ENCODE results near the gene TMPRSS2.
A peak's percentile ranks its signal among the peaks of the same experiment; 100 is the strongest.
"Not testable (repeated sequence)": the region's sequence is repeated elsewhere in the genome, so short reads cannot be mapped to it uniquely, and the experiment has no call there.

Gene TMPRSS2

GRCh38 chr21:41423305-41423636, 84.7 kb downstream of the TMPRSS2 start:
- not testable (repeated sequence) for H3K4me3 ChIP-seq (ENCODE audit: low read depth, low read length); H3K9me3 ChIP-seq (ENCODE audit: control insufficient read depth, insufficient read depth, low read depth, low read length); H3K36me3 ChIP-seq (ENCODE audit: control insufficient read depth, insufficient read depth, low read length); H3K9ac ChIP-seq (ENCODE audit: low read length); H3K27ac ChIP-seq (ENCODE audit: low read depth, low read length)
- peaks cover 52% of the 10 kb centered on the region for H3K27me3 ChIP-seq (ENCODE audit: control insufficient read depth, insufficient read depth, low read length)
- H3K4me1 ChIP-seq (ENCODE audit: control insufficient read depth, insufficient read depth, low read length), result peaks cover 12% of the 10 kb centered on the region; the same call in 1 of the 2 replicates

- Histone ChIP-seq H3K4me3 (ENCODE audit: low read depth, low read length) (no peak overlapping the region), H3K36me3 (ENCODE audit: control insufficient read depth, insufficient read depth, low read length) (no peaks in the 10 kb centered on the region), H3K27ac (ENCODE audit: low read depth, low read length) (no peak overlapping the region), H3K9ac (ENCODE audit: low read length) (no peak overlapping the region), H3K4me1 (ENCODE audit: control insufficient read depth, insufficient read depth, low read length) (peaks cover 12% of the 10 kb centered on the region; the same call in 1 of the 2 replicates), H3K9me3 (ENCODE audit: control insufficient read depth, insufficient read depth, low read depth, low read length) (peaks cover 3% of the 10 kb centered on the region; the same call in 1 of the 2 replicates), H3K27me3 (ENCODE audit: control insufficient read depth, insufficient read depth, low read length) (peaks cover 47% of the 10 kb centered on the region)
Measured at GRCh38 chr21:41422546-41423304, 85.2 kb downstream of the TMPRSS2 start.

DNA sequence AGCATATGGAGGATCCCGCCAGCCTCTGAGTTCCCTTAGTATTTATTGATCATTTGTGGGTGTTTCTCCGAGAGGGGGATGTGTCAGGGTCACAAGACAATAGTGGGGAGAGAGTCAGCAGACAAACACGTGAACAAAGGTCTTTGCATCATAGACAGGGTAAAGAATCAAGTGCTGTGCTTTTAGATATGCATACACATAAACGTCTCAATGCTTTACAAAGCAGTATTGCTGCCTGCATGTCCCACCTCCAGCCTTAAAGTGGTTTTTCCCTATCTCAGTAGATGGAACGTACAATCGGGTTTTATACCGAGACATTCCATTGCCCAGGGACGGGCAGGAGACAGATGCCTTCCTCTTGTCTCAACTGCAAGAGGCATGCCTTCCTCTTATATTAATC, 87.0 kb downstream of the TMPRSS2 start:
- H3K9ac ChIP-seq (ENCODE audit: low read length); H3K27ac ChIP-seq (ENCODE audit: low read depth, low read length); H3K4me3 ChIP-seq (ENCODE audit: low read depth, low read length); H3K36me3 ChIP-seq (ENCODE audit: control insufficient read depth, insufficient read depth, low read length); H3K9me3 ChIP-seq (ENCODE audit: control insufficient read depth, insufficient read depth, low read depth, low read length): not testable (repeated sequence)
- H3K4me1 ChIP-seq (ENCODE audit: control insufficient read depth, insufficient read depth, low read length), result peaks cover 12% of the 10 kb centered on the region; the same call in 1 of the 2 replicates
- peaks cover 29% of the 10 kb centered on the region for H3K27me3 ChIP-seq (ENCODE audit: control insufficient read depth, insufficient read depth, low read length)

DNA sequence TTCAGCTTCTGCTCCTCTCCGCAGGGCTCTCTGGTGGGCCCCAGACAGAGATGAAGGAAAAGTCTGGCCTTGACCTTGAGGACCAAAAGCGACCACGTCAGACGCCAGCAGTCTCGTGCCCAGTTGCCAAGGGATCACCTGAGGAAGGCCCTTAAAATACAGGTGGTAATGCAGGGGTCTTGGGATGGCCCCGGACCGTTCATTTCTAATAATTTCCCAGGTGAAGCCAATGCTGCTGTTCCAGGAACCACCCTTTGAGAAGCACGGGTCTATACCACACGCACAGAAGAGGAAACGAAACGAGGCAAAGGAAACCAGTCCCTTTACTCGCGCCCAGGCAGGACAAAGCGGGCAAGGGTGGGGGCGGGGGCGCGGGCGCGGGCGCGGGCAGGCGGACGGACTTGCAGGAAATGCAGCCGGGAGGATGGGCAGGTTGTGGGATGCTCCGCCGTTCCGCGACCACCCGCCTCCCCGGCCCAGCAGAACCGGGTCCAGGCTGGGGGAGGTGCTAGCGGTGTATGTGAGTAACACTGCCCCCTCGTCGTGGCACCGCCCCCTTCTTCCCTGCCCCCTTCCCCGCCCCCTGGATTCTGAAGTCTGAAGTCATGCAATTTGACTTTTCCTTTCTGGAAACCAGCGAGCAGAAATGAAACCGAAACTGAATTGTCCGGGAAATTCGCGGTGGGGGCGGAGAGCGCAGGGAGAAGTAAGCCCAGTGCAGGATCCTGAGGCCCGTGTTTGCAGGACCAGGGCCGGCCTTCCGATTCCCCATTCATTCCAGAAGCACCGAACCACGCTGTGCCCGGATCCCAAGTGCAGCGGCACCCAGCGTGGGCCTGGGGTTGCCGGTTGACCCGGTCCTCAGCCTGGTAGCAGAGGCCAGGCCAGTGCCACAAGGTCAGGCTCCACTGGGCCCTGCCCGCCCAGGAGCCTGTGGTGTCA, 87.8 kb downstream of the TMPRSS2 start:
- Histone ChIP-seq H3K36me3 (ENCODE audit: control insufficient read depth, insufficient read depth, low read length) (no peaks in the 10 kb centered on the region), H3K9ac (ENCODE audit: low read length) (peak overlapping the region; percentile 69), H3K4me1 (ENCODE audit: control insufficient read depth, insufficient read depth, low read length) (peaks cover 9% of the 10 kb centered on the region; the same call in 1 of the 2 replicates), H3K9me3 (ENCODE audit: control insufficient read depth, insufficient read depth, low read depth, low read length) (peaks cover 4% of the 10 kb centered on the region; the same call in 1 of the 2 replicates), H3K4me3 (ENCODE audit: low read depth, low read length) (peak overlapping the region; percentile 83), H3K27ac (ENCODE audit: low read depth, low read length) (no peak overlapping the region), H3K27me3 (ENCODE audit: control insufficient read depth, insufficient read depth, low read length) (peaks cover 21% of the 10 kb centered on the region)

DNA sequence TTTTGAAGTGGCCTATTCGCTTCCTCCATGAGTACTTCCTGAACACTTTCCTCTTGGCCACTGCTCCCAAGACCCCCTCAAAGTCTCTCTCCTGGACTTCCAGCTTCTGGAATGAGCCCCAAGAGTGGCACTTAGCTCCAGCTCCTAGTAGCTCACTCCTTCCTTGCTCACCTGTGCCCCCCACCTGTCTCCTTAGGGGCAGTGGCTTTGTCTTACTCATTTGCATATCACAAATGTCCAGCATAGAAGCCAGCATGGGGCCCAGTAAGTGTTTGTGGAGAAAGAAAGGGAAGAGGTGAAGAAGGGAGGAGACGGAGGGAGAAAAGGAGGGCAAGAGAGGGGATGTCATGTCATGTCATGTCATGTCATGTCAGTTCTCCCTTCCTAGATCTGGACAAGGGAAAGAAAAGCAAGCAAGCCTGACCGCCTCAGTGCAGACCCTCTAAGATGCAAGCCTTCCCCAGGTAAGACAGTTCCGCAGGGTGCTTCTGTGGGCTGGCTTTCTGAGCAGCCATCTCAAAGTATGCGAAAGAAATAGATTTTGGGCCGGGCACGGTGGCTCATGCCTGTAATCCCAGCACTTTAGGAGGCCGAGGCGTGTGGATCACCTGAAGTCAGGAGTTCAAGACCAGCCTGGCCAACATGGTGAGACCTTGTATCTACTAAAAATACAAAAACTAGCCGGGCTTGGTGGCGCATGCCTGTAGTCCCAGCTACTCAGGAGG, 88.8 kb downstream of the TMPRSS2 start:
- H3K4me1 ChIP-seq (ENCODE audit: control insufficient read depth, insufficient read depth, low read length), result peaks cover 9% of the 10 kb centered on the region; the same call in 1 of the 2 replicates
- H3K36me3 ChIP-seq (ENCODE audit: control insufficient read depth, insufficient read depth, low read length), result no peaks in the 10 kb centered on the region
- H3K9me3 ChIP-seq (ENCODE audit: control insufficient read depth, insufficient read depth, low read depth, low read length), result peaks cover 4% of the 10 kb centered on the region; the same call in 1 of the 2 replicates
- H3K4me3 ChIP-seq (ENCODE audit: low read depth, low read length), result no peak overlapping the region
- no peak overlapping the region for H3K9ac ChIP-seq (ENCODE audit: low read length)
- H3K27ac ChIP-seq (ENCODE audit: low read depth, low read length), result no peak overlapping the region
- H3K27me3 ChIP-seq (ENCODE audit: control insufficient read depth, insufficient read depth, low read length), result peaks cover 12% of the 10 kb centered on the region

DNA sequence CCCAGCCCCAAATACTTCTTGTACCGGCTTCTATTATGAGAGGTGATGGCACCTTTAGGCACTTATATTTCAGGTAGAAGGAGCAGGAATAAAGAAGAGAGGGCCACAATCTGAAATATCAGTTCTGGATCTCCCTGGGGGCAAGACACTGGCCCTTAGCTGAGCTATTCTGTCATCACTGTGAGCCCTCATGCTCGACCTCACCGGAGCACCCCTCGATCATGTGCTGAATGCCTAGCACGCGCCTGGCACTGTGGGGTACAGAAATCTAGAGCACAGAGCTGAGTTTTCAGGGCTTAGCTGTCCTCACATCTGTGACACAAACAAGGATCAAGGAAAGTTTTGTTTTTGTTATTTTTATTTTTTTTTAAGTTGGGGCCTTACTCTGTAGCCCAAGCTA, 89.6 kb downstream of the TMPRSS2 start:
- Histone ChIP-seq H3K27ac (ENCODE audit: low read depth, low read length) (no peak overlapping the region), H3K4me3 (ENCODE audit: low read depth, low read length) (no peak overlapping the region), H3K36me3 (ENCODE audit: control insufficient read depth, insufficient read depth, low read length) (no peaks in the 10 kb centered on the region), H3K9me3 (ENCODE audit: control insufficient read depth, insufficient read depth, low read depth, low read length) (peaks cover 4% of the 10 kb centered on the region; the same call in 1 of the 2 replicates), H3K9ac (ENCODE audit: low read length) (no peak overlapping the region), H3K4me1 (ENCODE audit: control insufficient read depth, insufficient read depth, low read length) (peaks cover 9% of the 10 kb centered on the region; the same call in 1 of the 2 replicates), H3K27me3 (ENCODE audit: control insufficient read depth, insufficient read depth, low read length) (0 out of 2 replicates have a peak, but pooled peaks cover 5% of the 10 kb centered on the region)

GRCh38 chr21:41417505-41417904, 90.5 kb downstream of the TMPRSS2 start:
- H3K9ac ChIP-seq (ENCODE audit: low read length); H3K27me3 ChIP-seq (ENCODE audit: control insufficient read depth, insufficient read depth, low read length); H3K4me3 ChIP-seq (ENCODE audit: low read depth, low read length); H3K36me3 ChIP-seq (ENCODE audit: control insufficient read depth, insufficient read depth, low read length); H3K4me1 ChIP-seq (ENCODE audit: control insufficient read depth, insufficient read depth, low read length); H3K27ac ChIP-seq (ENCODE audit: low read depth, low read length); H3K9me3 ChIP-seq (ENCODE audit: control insufficient read depth, insufficient read depth, low read depth, low read length): not testable (repeated sequence)
